MM.1S (cell line): ENCODE results near the gene SNX2.

ENCODE experiments used
- EZH2 ChIP-seq: fragments of 300-600 bp; sonication (generic); optimal IDR thresholded peaks from 2 replicates; pipeline ENCODE3; 2017; ENCODE audit warnings: low read depth, mild to moderate bottlenecking, antibody characterized with exemption, low read length, mixed read lengths
- TF ChIP-seq, protein P1 (sequence below): fragments of 300-600 bp; sonication (generic); IDR thresholded peaks from 2 replicates; pipeline ENCODE4 v1.5.1; 2016; ENCODE audit warnings: antibody characterized with exemption, low read length, mixed read lengths

- TF ChIP-seq, protein P1, sequence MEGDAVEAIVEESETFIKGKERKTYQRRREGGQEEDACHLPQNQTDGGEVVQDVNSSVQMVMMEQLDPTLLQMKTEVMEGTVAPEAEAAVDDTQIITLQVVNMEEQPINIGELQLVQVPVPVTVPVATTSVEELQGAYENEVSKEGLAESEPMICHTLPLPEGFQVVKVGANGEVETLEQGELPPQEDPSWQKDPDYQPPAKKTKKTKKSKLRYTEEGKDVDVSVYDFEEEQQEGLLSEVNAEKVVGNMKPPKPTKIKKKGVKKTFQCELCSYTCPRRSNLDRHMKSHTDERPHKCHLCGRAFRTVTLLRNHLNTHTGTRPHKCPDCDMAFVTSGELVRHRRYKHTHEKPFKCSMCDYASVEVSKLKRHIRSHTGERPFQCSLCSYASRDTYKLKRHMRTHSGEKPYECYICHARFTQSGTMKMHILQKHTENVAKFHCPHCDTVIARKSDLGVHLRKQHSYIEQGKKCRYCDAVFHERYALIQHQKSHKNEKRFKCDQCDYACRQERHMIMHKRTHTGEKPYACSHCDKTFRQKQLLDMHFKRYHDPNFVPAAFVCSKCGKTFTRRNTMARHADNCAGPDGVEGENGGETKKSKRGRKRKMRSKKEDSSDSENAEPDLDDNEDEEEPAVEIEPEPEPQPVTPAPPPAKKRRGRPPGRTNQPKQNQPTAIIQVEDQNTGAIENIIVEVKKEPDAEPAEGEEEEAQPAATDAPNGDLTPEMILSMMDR: no peak
- no peak for TF ChIP-seq EZH2
These were observed 67.2 kb downstream of the SNX2 start for GRCh38 chr5:122842016-122842580.
